Activated CD8-positive, alpha-beta T cell treated with anti-CD3 and anti-CD28 coated beads for 36 hours (primary cell): ENCODE results near the gene ITGA2B. TPM values are rescaled to one million over a fixed set of nuclear protein-coding genes. Genes with fewer than 3 reads are reported as not detected.

Experiments used
- ATAC-seq: fragments of 200-7000 bp; cut with Tn5 transposase; one replicate; pipeline ENCODE4 v1.10.0; 2021; ENCODE audit warnings: mild to moderate bottlenecking, moderate library complexity
- CTCF ChIA-PET: fragments of 350-600 bp; sonication (Branson Sonifier 250); formaldehyde crosslinking; loops from one replicate; lab custom pipeline; 2021; ENCODE audit warnings: antibody characterized with exemption; lab: Charles Lee
- POLR2A ChIA-PET: fragments of 350-600 bp; sonication (Branson Sonifier 250); formaldehyde crosslinking; loops from one replicate; lab custom pipeline; 2021; ENCODE audit warnings: antibody characterized with exemption; lab: Charles Lee
- DNase-seq: peaks from one replicate; pipeline ENCODE4 v3.0.0-alpha.2; 2020
- H3K27ac Mint-ChIP-seq: one replicate; pipeline ENCODE4 v1.8.0; 2021; ENCODE audit warnings: mild to moderate bottlenecking, mixed read lengths
- H3K27me3 Mint-ChIP-seq: one replicate; pipeline ENCODE4 v1.8.0; 2021; ENCODE audit warnings: mixed read lengths
- H3K36me3 Mint-ChIP-seq: one replicate; pipeline ENCODE4 v1.8.0; 2021; ENCODE audit warnings: low read depth, mixed read lengths
- H3K4me1 Mint-ChIP-seq: one replicate; pipeline ENCODE4 v1.8.0; 2021; ENCODE audit warnings: low read depth, mixed read lengths
- H3K4me3 Mint-ChIP-seq: one replicate; pipeline ENCODE4 v1.8.0; 2021; ENCODE audit warnings: mild to moderate bottlenecking, moderate library complexity, mixed read lengths
- H3K9me3 Mint-ChIP-seq: one replicate; pipeline ENCODE4 v1.8.0; 2021; ENCODE audit warnings: mixed read lengths
- CTCF ChIP-seq: fragments of 200-600 bp; IDR thresholded peaks from one replicate; pipeline ENCODE4 v1.8.0; 2022; ENCODE audit warnings: antibody characterized with exemption, mild to moderate bottlenecking
- intact Hi-C: fragments of 100-400 bp; cut with micrococcal nuclease; formaldehyde crosslinking; loops from one replicate; pipeline ENCODE4 v1.10.0; 2022
- total RNA-seq, 2 experiments: library from RNA; stranded (reverse); gene quantifications; one replicate each; pipeline ENCODE4 v1.2.3, GENCODE V29; 2021

ITGA2B gene
- total RNA-seq, 2 experiments from 2014 or later, result 1.1 to 1.7 TPM

GRCh38 chr17:44360826-44361225 lies 28.6 kb downstream of the ITGA2B start:
- Mint-ChIP-seq H3K36me3 (no peaks in the 10 kb centered on the region), H3K4me3 (no peak overlapping the region), H3K4me1 (peaks cover 2% of the 10 kb centered on the region), H3K27me3 (peaks cover 7% of the 10 kb centered on the region), H3K27ac (no peak overlapping the region), H3K9me3 (no peaks in the 10 kb centered on the region)
- ATAC-seq (no peak), DNase-seq (no peak)
- TF ChIP-seq CTCF, result no peak
- intact Hi-C loops, result no loop called here
- ChIA-PET POLR2A (interaction anchor here (1.0 kb wide), 1 partner anchor 151 kb away, joined by 4 read pairs; no protein-coding TSS in a partner anchor), CTCF (interaction anchor here (2.7 to 5.2 kb wide), 4 partner anchors 9 to 151 kb away, joined by 9 to 51 read pairs (median 26); partner anchors contain the start of gene GRN)

GRCh38 chr17:44360144-44360533 lies 29.3 kb downstream of the ITGA2B start:
- ChIA-PET CTCF (interaction anchor here (1.2 to 5.2 kb wide), 4 partner anchors 8 to 156 kb away, joined by 4 to 51 read pairs (median 10); partner anchors contain the start of gene GRN), POLR2A (interaction anchor here (0.7 to 1.0 kb wide), 2 partner anchors 150 to 167 kb away, joined by 3 to 4 read pairs; no protein-coding TSS in a partner anchor)
- H3K4me3 Mint-ChIP-seq, result no peak overlapping the region

GRCh38 chr17:44359458-44360143 lies 29.8 kb downstream of the ITGA2B start:
- Mint-ChIP-seq H3K4me3 (no peak overlapping the region), H3K36me3 (no peaks in the 10 kb centered on the region), H3K4me1 (peaks cover 2% of the 10 kb centered on the region), H3K27ac (no peak overlapping the region), H3K9me3 (no peaks in the 10 kb centered on the region), H3K27me3 (peaks cover 2% of the 10 kb centered on the region)
- ATAC-seq (no peak), DNase-seq (no peak)
- CTCF ChIA-PET, result interaction anchor here (1.2 to 5.2 kb wide), 6 partner anchors 7 to 156 kb away, joined by 3 to 51 read pairs (median 10); partner anchors contain the start of gene GRN
- POLR2A ChIA-PET, result interaction anchor here (0.7 kb wide), 1 partner anchor 167 kb away, joined by 3 read pairs; no protein-coding TSS in a partner anchor
- intact Hi-C loops, result no loop called here
- TF ChIP-seq CTCF, result no peak

More at GRCh38 chr17:44360144-44360533, 29.3 kb downstream of the ITGA2B start:
- Mint-ChIP-seq H3K9me3 (no peaks in the 10 kb centered on the region), H3K27me3 (peaks cover 7% of the 10 kb centered on the region), H3K4me1 (peaks cover 2% of the 10 kb centered on the region), H3K27ac (no peak overlapping the region), H3K36me3 (no peaks in the 10 kb centered on the region)
- ATAC-seq, result no peak
- intact Hi-C loops, result no loop called here
- TF ChIP-seq CTCF, result no peak
- DNase-seq, result no peak

GRCh38 chr17:44359006-44359405 lies 30.4 kb downstream of the ITGA2B start:
- CTCF ChIA-PET, result interaction anchor here (1.2 to 5.2 kb wide), 9 partner anchors 7 to 164 kb away, joined by 3 to 51 read pairs (median 5); partner anchors contain the start of gene GRN
- Mint-ChIP-seq H3K36me3 (no peaks in the 10 kb centered on the region), H3K27me3 (peaks cover 2% of the 10 kb centered on the region), H3K4me1 (peaks cover 2% of the 10 kb centered on the region), H3K9me3 (no peaks in the 10 kb centered on the region), H3K27ac (no peak overlapping the region), H3K4me3 (no peak overlapping the region)
- no peak for ATAC-seq
- intact Hi-C loops, result no loop called here
- POLR2A ChIA-PET, result no interaction called here
- no peak for DNase-seq
- no peak for TF ChIP-seq CTCF

- ChIA-PET CTCF (interaction anchor here (0.8 to 3.5 kb wide), 10 partner anchors 9 to 165 kb away, joined by 3 to 14 read pairs (median 4); partner anchors contain the start of gene GRN), POLR2A (interaction anchor here (1.0 to 1.6 kb wide), 2 partner anchors 137 to 148 kb away, joined by 3 to 4 read pairs; no protein-coding TSS in a partner anchor)
- intact Hi-C loops, result no loop called here
- Mint-ChIP-seq H3K27ac (no peak overlapping the region), H3K4me1 (no peaks in the 10 kb centered on the region), H3K9me3 (no peaks in the 10 kb centered on the region), H3K36me3 (no peaks in the 10 kb centered on the region), H3K27me3 (peaks cover 2% of the 10 kb centered on the region), H3K4me3 (no peak overlapping the region)
- ATAC-seq, result no peak
- no peak for TF ChIP-seq CTCF
- no peak for DNase-seq
Observed at GRCh38 chr17:44358066-44358465, 31.4 kb downstream of the ITGA2B start.
